H1 (cell line): ENCODE results near the gene C1orf185. TPM values are rescaled to one million over a fixed set of nuclear protein-coding genes. Genes with fewer than 3 reads are reported as not detected.

Experiments
- CTCF ChIA-PET: fragments of 300-600 bp; sonication (Branson Sonifier 250); formaldehyde crosslinking; loops from one replicate; lab custom pipeline; 2021; ENCODE audit not compliant: partially characterized antibody; lab: Charles Lee
- POLR2A ChIA-PET: fragments of 300-600 bp; sonication (Branson Sonifier 250); formaldehyde crosslinking; loops from one replicate; lab custom pipeline; 2021; ENCODE audit warnings: inconsistent platforms; ENCODE audit not compliant: partially characterized antibody; lab: Charles Lee
- DNase-seq, 2 experiments: peaks; one replicate each; pipeline versions ENCODE4 v3.0.0 to v3.0.0-alpha.2; 2010 to 2022; ENCODE audit warnings: low spot score in 2 of 2, low read depth in 1 of 2, mixed read lengths in 1 of 2
- FAIRE-seq: peaks from 2 replicates; lab custom pipeline; 2011; peaks lifted over from hg19 to GRCh38; lab: Jason Lieb, UNC
- H2AFZ ChIP-seq: 2 replicates; pipeline ENCODE4 v1.8.1; 2012; ENCODE audit warnings: low read length, inconsistent platforms
- H2AK5ac ChIP-seq: 2 replicates; pipeline ENCODE4 v1.6.1; 2013; ENCODE audit warnings: low read depth, low read length
- H2BK120ac ChIP-seq: replicated peaks from 2 replicates; pipeline ENCODE3; 2013; ENCODE audit warnings: low read depth, low read length, inconsistent platforms
- H2BK12ac ChIP-seq: 2 replicates; pipeline ENCODE4 v1.6.1; 2013; ENCODE audit warnings: low read depth, low read length
- H2BK15ac ChIP-seq: 2 replicates; pipeline ENCODE4 v1.6.1; 2013; ENCODE audit warnings: low read length
- H2BK20ac ChIP-seq: 2 replicates; pipeline ENCODE4 v1.6.1; 2013; ENCODE audit warnings: low read length
- H2BK5ac ChIP-seq: 2 replicates; pipeline ENCODE4 v1.6.1; 2013; ENCODE audit warnings: low read depth, low read length
- H3K14ac ChIP-seq: 2 replicates; pipeline ENCODE4 v1.6.1; 2013; ENCODE audit warnings: inconsistent platforms; ENCODE audit not compliant: insufficient read length
- H3K18ac ChIP-seq: 2 replicates; pipeline ENCODE4 v1.6.1; 2013; ENCODE audit warnings: low read length; ENCODE audit errors: extremely low read depth
- H3K23ac ChIP-seq: 2 replicates; pipeline ENCODE4 v1.6.1; 2013; ENCODE audit warnings: inconsistent platforms; ENCODE audit not compliant: insufficient read length
- H3K23me2 ChIP-seq: 2 replicates; pipeline ENCODE4 v1.6.1; 2013; ENCODE audit warnings: low read depth, low read length
- H3K27ac ChIP-seq: 2 replicates; pipeline ENCODE4 v1.6.1; 2011; ENCODE audit warnings: low read depth, low read length, inconsistent platforms
- H3K27me3 ChIP-seq, 4 experiments: replicated peaks in 1 of 4; 1 replicate in 1 of 4; 2 replicates in 3 of 4; pipeline versions ENCODE4 v1.6.1 to v1.8.1; 2011 to 2013; ENCODE audit warnings: low read length in 3 of 4, mild to moderate bottlenecking in 3 of 4, inconsistent platforms in 2 of 4, mixed read lengths in 2 of 4, moderate library complexity in 1 of 4; ENCODE audit not compliant: control insufficient read depth in 3 of 4, insufficient read depth in 3 of 4; ENCODE audit errors: extremely low read depth in 1 of 4
- H3K36me3 ChIP-seq, 4 experiments: 2 replicates each; pipeline versions ENCODE4 v1.6.1 to v1.8.1; 2011 to 2013; ENCODE audit warnings: mild to moderate bottlenecking in 4 of 4, low read length in 3 of 4, moderate library complexity in 2 of 4, control low read depth in 1 of 4, inconsistent platforms in 1 of 4; ENCODE audit not compliant: insufficient read depth in 4 of 4, control insufficient read depth in 2 of 4
- H3K4ac ChIP-seq: replicated peaks from 2 replicates; pipeline ENCODE3; 2013; ENCODE audit warnings: low read length, low read depth, mixed read lengths, inconsistent platforms; ENCODE audit not compliant: insufficient read length
- H3K4me1 ChIP-seq, 4 experiments: replicated peaks in 1 of 4; 1 replicate in 1 of 4; 2 replicates in 3 of 4; pipeline versions ENCODE4 v1.6.1 to v1.8.1; 2011 to 2013; ENCODE audit warnings: low read length in 3 of 4, inconsistent platforms in 2 of 4, mixed read lengths in 1 of 4; ENCODE audit not compliant: insufficient read depth in 4 of 4, control insufficient read depth in 3 of 4
- H3K4me2 ChIP-seq, 2 experiments: 2 replicates each; pipeline versions ENCODE4 v1.6.1 to v1.8.1; 2011 to 2013; ENCODE audit warnings: low read depth in 2 of 2, low read length in 2 of 2, control low read depth in 1 of 2, inconsistent platforms in 1 of 2, mild to moderate bottlenecking in 1 of 2; ENCODE audit not compliant: insufficient read depth in 1 of 2
- H3K4me3 ChIP-seq, 4 experiments: fragments of 200-600, 300-600 bp in 1 of 4; sonication (generic), shearing (Covaris generic), sonication (Bioruptor Twin) in 1 of 4; 2 replicates each; pipeline versions ENCODE4 v1.5.1 to v1.8.1; 2011 to 2016; ENCODE audit warnings: low read length in 4 of 4, low read depth in 3 of 4, control low read depth in 2 of 4, inconsistent platforms in 2 of 4, mild to moderate bottlenecking in 2 of 4, mixed read lengths in 1 of 4, moderate library complexity in 1 of 4; ENCODE audit not compliant: insufficient read depth in 2 of 4; ENCODE audit errors: extremely low read depth in 1 of 4
- H3K56ac ChIP-seq: replicated peaks from 2 replicates; pipeline ENCODE3; 2013; ENCODE audit warnings: low read depth, mild to moderate bottlenecking, mixed read lengths, low read length, inconsistent platforms; ENCODE audit not compliant: insufficient read length
- H3K79me1 ChIP-seq: 2 replicates; pipeline ENCODE4 v1.6.1; 2013; ENCODE audit warnings: low read depth, low read length, control low read depth
- H3K79me2 ChIP-seq, 2 experiments: 2 replicates each; pipeline versions ENCODE4 v1.6.1 to v1.8.1; 2012 to 2013; ENCODE audit warnings: low read length in 2 of 2, mild to moderate bottlenecking in 2 of 2, inconsistent platforms in 1 of 2; ENCODE audit not compliant: insufficient read depth in 2 of 2, control insufficient read depth in 1 of 2
- H3K9ac ChIP-seq, 4 experiments: replicated peaks in 1 of 4; 1 replicate in 1 of 4; 2 replicates in 3 of 4; pipeline versions ENCODE4 v1.6.1 to v1.8.1; 2011 to 2013; ENCODE audit warnings: low read depth in 3 of 4, low read length in 3 of 4, control low read depth in 2 of 4, mild to moderate bottlenecking in 2 of 4, moderate library complexity in 2 of 4, inconsistent platforms in 1 of 4; ENCODE audit errors: extremely low read depth in 1 of 4
- H3K9me3 ChIP-seq, 2 experiments: 2 replicates each; pipeline versions ENCODE4 v1.6.1 to v1.8.1; 2012 to 2013; ENCODE audit warnings: mild to moderate bottlenecking in 2 of 2, moderate library complexity in 2 of 2, control low read depth in 1 of 2, inconsistent platforms in 1 of 2, low read depth in 1 of 2, low read length in 1 of 2, mixed read lengths in 1 of 2; ENCODE audit not compliant: insufficient read depth in 2 of 2
- H4K20me1 ChIP-seq, 2 experiments: replicated peaks in 1 of 2; 2 replicates each; pipeline versions ENCODE3 to v1.8.1; 2011 to 2013; ENCODE audit warnings: inconsistent platforms in 2 of 2, low read length in 2 of 2, mild to moderate bottlenecking in 1 of 2; ENCODE audit not compliant: insufficient read depth in 2 of 2, control insufficient read depth in 1 of 2
- H4K5ac ChIP-seq: 2 replicates; pipeline ENCODE4 v1.6.1; 2013; ENCODE audit warnings: low read length, low read depth, mixed read lengths, inconsistent platforms; ENCODE audit not compliant: insufficient read length
- H4K8ac ChIP-seq: 2 replicates; pipeline ENCODE4 v1.8.0; 2013; ENCODE audit warnings: mild to moderate bottlenecking, moderate library complexity, low read length, inconsistent platforms; ENCODE audit not compliant: insufficient read depth; ENCODE audit errors: extremely low read depth
- H4K91ac ChIP-seq: replicated peaks from 2 replicates; pipeline ENCODE3; 2013; ENCODE audit warnings: low read length, mixed read lengths, inconsistent platforms; ENCODE audit not compliant: insufficient read length
- BACH1 ChIP-seq: IDR thresholded peaks from 2 replicates; pipeline ENCODE4 v1.6.1; 2012; ENCODE audit warnings: low read length, improper control_type of control experiment
- CBX5 ChIP-seq: fragments of 300-800, 300-1000 bp; sonication (generic); IDR thresholded peaks from 2 replicates; pipeline ENCODE4 v1.7.1; 2016; ENCODE audit warnings: antibody characterized with exemption, low read length, low read depth
- CBX8 ChIP-seq: fragments of 300-800, 300-1000 bp; sonication (generic); IDR thresholded peaks from 2 replicates; pipeline ENCODE4 v1.7.1; 2016; ENCODE audit warnings: low read depth, low read length, borderline replicate concordance
- CEBPB ChIP-seq: IDR thresholded peaks from 2 replicates; pipeline ENCODE4 v1.6.1; 2012; ENCODE audit warnings: low read depth, low read length
- CHD1 ChIP-seq: IDR thresholded peaks from 2 replicates; pipeline ENCODE4 v1.6.1; 2012; ENCODE audit warnings: low read depth, low read length, improper control_type of control experiment
- EGR1 ChIP-seq: IDR thresholded peaks from 2 replicates; pipeline ENCODE4 v1.6.1; 2011; ENCODE audit warnings: low read depth, low read length, borderline replicate concordance
- EP300 ChIP-seq, 2 experiments: IDR thresholded peaks; 1 replicate in 1 of 2; 2 replicates in 1 of 2; pipeline ENCODE4 v1.6.1; 2011 to 2012; ENCODE audit warnings: low read depth in 2 of 2, low read length in 2 of 2, mild to moderate bottlenecking in 2 of 2, borderline replicate concordance in 1 of 2, inconsistent platforms in 1 of 2, moderate library complexity in 1 of 2
- HDAC2 ChIP-seq, 2 experiments: fragments of 300-600 bp in 1 of 2; sonication (generic) in 1 of 2; IDR thresholded peaks; 2 replicates each; pipeline ENCODE4 v1.6.1; 2011 to 2012; ENCODE audit warnings: low read depth in 2 of 2, low read length in 2 of 2, mild to moderate bottlenecking in 2 of 2, moderate library complexity in 2 of 2, borderline replicate concordance in 1 of 2, inconsistent platforms in 1 of 2
- JUND ChIP-seq: IDR thresholded peaks from 2 replicates; pipeline ENCODE4 v1.6.1; 2011; ENCODE audit warnings: mild to moderate bottlenecking, improper control_type of control experiment, low read length
- PHF8 ChIP-seq: fragments of 200-600 bp; sonication (generic); conservative IDR thresholded peaks from 2 replicates; pipeline ENCODE4 v1.7.1; 2012; ENCODE audit warnings: low read depth, mild to moderate bottlenecking, inconsistent platforms, low read length, moderate library complexity
- SAP30 ChIP-seq: fragments of 300-600 bp; sonication (generic); IDR thresholded peaks from 2 replicates; pipeline ENCODE4 v1.7.1; 2012; ENCODE audit warnings: low read length, moderate library complexity, mild to moderate bottlenecking, inconsistent platforms; ENCODE audit not compliant: insufficient read depth, insufficient replicate concordance
- WGBS, 2 experiments: shearing (Covaris generic) in 1 of 2; methylation state at CpG; one replicate each; pipeline versions ENCODE4 v1.1.6 to v1.1.7; 2013 to 2015; ENCODE audit warnings: low lambda C conversion rate in 2 of 2, mixed read lengths in 2 of 2, inconsistent platforms in 1 of 2, low coverage in 1 of 2, missing lambda C conversion rate in 1 of 2; ENCODE audit not compliant: insufficient replicate concordance in 2 of 2, insufficient coverage in 1 of 2, insufficient read length in 1 of 2; ENCODE audit errors: extremely low coverage in 1 of 2, missing lambda C conversion rate in 1 of 2; 5-methylcytosine and 5-hydroxymethylcytosine counted together
- polyA plus RNA-seq, 7 experiments: library from polyadenylated mRNA; depleted of rRNA in 3 of 7; stranded (reverse) in 5 of 7; unstranded in 2 of 7; fragments of >200 nt in 5 of 7; fragments of 200-250 nt in 2 of 7; gene quantifications; 1 replicate in 5 of 7; 2 replicates in 1 of 7; 4 replicates in 1 of 7; pipeline versions ENCODE4 v1.2.1 to v1.2.3, GENCODE V29; 2011 to 2013; ENCODE audit warnings: missing spikeins in 2 of 7, mixed read lengths in 2 of 7
- total RNA-seq: library from RNA; stranded (reverse); fragmentation: NEBNext Ultra II Directional; extraction: Animal tissue kit (Norgen Biotek cat#: 25700); gene quantifications from 2 replicates; pipeline ENCODE4 v1.2.1, GENCODE V29; 2021
- TF ChIP-seq, protein P1 (sequence below): IDR thresholded peaks from 2 replicates; pipeline ENCODE4 v1.6.1; 2012; ENCODE audit warnings: inconsistent platforms
- TF ChIP-seq, protein P2 (sequence below): IDR thresholded peaks from 2 replicates; pipeline ENCODE4 v1.6.1; 2012; ENCODE audit warnings: inconsistent platforms

C1orf185 gene
- total and polyA plus RNA-seq, 2 of the 8 experiments (the other 6 are each of a cell fraction or from before 2014, with no cell fraction given), result not detected

DNA sequence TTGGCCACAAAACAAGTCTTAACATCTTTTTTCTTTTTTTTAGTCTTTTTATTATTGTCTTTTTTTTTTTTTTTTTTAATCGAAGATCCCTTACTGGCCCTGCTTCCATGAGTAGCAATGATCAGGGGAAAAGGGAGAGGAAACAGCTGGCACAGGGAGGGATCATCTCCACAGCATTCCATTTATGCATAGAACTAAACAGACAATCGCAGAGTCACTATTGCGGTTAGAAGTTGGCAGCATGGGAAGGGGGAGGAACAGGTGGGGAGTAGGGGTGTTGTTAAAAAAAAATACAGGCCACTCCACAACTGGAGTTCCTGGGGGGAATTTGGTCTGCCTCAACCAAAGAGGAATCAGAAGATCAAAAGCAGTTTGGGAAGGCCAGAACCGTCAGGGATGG, 55.4 kb downstream of the C1orf185 start:
- no peak overlapping the region for H3K4ac ChIP-seq
- H2AFZ ChIP-seq, result no peak overlapping the region
- H4K20me1 ChIP-seq, result no peaks in the 10 kb centered on the region
- 81% methylated on average over 3 of the region's 4 CpGs; no CpG with 5 or more reads in 1 of the 2 experiments for WGBS, 2 experiments
- peaks cover 0 to 8% of the 10 kb centered on the region in 2 experiments; a peak in 1 of 4 replicates for H3K9me3 ChIP-seq
- no peak overlapping the region for H4K8ac ChIP-seq
- FAIRE-seq (no peak), DNase-seq (no peak)
- no peak overlapping the region for H2BK15ac ChIP-seq
- no peak overlapping the region for H3K18ac ChIP-seq
- H2BK5ac ChIP-seq, result no peak overlapping the region
- no peak overlapping the region for H2AK5ac ChIP-seq
- H3K23ac ChIP-seq, result no peak overlapping the region
- H4K5ac ChIP-seq, result no peak overlapping the region
- no peaks in the 10 kb centered on the region for H3K23me2 ChIP-seq
- H2BK120ac ChIP-seq, result no peak overlapping the region
- no peaks in the 10 kb centered on the region for H3K79me2 ChIP-seq
- no peak overlapping the region for H3K27ac ChIP-seq
- H3K27me3 ChIP-seq, result no peaks in the 10 kb centered on the region
- H3K4me3 ChIP-seq, result no peak overlapping the region
- H3K36me3 ChIP-seq, result no peaks in the 10 kb centered on the region
- no peak overlapping the region for H2BK12ac ChIP-seq
- POLR2A ChIA-PET, result no interaction called here
- H3K4me1 ChIP-seq, result no peaks in the 10 kb centered on the region
- no peaks in the 10 kb centered on the region for H3K79me1 ChIP-seq
- no peak overlapping the region for H4K91ac ChIP-seq
- H2BK20ac ChIP-seq, result no peak overlapping the region
- no peak overlapping the region for H3K9ac ChIP-seq
- CTCF ChIA-PET, result interaction anchor here (0.6 kb wide), 1 partner anchor 38 kb away, joined by 3 read pairs; no protein-coding TSS in a partner anchor
- H3K14ac ChIP-seq, result no peak overlapping the region
- H3K56ac ChIP-seq, result no peak overlapping the region
- no peak overlapping the region for H3K4me2 ChIP-seq
- TF ChIP-seq EP300 (IDR thresholded peaks at IDR 0.05; ENCODE audit: borderline replicate concordance in 1 of 2, low read depth in 2 of 2, low read length in 2 of 2) (no peak), PHF8 (no peak), HDAC2 (IDR thresholded peaks at IDR 0.05; ENCODE audit: borderline replicate concordance in 1 of 2, low read depth in 2 of 2, low read length in 2 of 2) (no peak), CBX5 (no peak), EGR1 (no peak), SAP30 (no peak), BACH1 (no peak), JUND (no peak), CEBPB (no peak), CBX8 (no peak), CHD1 (no peak)
- TF ChIP-seq, protein P1, sequence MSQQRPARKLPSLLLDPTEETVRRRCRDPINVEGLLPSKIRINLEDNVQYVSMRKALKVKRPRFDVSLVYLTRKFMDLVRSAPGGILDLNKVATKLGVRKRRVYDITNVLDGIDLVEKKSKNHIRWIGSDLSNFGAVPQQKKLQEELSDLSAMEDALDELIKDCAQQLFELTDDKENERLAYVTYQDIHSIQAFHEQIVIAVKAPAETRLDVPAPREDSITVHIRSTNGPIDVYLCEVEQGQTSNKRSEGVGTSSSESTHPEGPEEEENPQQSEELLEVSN, result no peak
- TF ChIP-seq, protein P2, sequence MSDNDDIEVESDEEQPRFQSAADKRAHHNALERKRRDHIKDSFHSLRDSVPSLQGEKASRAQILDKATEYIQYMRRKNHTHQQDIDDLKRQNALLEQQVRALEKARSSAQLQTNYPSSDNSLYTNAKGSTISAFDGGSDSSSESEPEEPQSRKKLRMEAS, result no peak
